Gastroesophageal sphincter (tissue), 4 donors: ENCODE data around the gene PMM1. TPM values are rescaled to one million over a fixed set of nuclear protein-coding genes. Genes with fewer than 3 reads are reported as not detected.

Experiments
- ATAC-seq: fragments of 150-250 bp; one replicate; pipeline ENCODE4 v1.9.1; 2016; ENCODE audit warnings: mild to moderate bottlenecking, moderate library complexity
- H3K27ac ChIP-seq, 4 donors: fragments of 200-600 bp; sonication (generic) in 3 of 4; 1 replicate in 3 of 4; 2 replicates in 1 of 4; pipeline ENCODE4 v1.5.1; 2016 to 2019
- H3K27me3 ChIP-seq: fragments of 200-600 bp; sonication (generic); one replicate; pipeline ENCODE4 v1.5.1; 2019
- H3K36me3 ChIP-seq, 2 donors: fragments of 200-600 bp; sonication (generic); one replicate each; pipeline ENCODE4 v1.5.1; 2019; ENCODE audit warnings: control low read depth in 1 of 2
- H3K4me1 ChIP-seq, 3 donors: fragments of 200-600 bp; sonication (generic); 1 replicate in 2 of 3; 2 replicates in 1 of 3; pipeline ENCODE4 v1.5.1; 2016 to 2019; ENCODE audit warnings: control low read depth in 2 of 3
- H3K4me3 ChIP-seq, 2 donors: fragments of 200-600 bp; sonication (generic); one replicate each; pipeline ENCODE4 v1.5.1; 2019; ENCODE audit warnings: mild to moderate bottlenecking in 1 of 2, moderate library complexity in 1 of 2
- H3K9me3 ChIP-seq, 3 donors: fragments of 200-600 bp; sonication (generic); one replicate each; pipeline ENCODE4 v1.5.1; 2017 to 2019; ENCODE audit warnings: control low read depth in 2 of 3
- EP300 ChIP-seq: sonication (generic); formaldehyde crosslinking; IDR thresholded peaks from one replicate; pipeline ENCODE4 v1.6.1; 2017; ENCODE audit warnings: antibody characterized with exemption, mild to moderate bottlenecking
- POLR2A ChIP-seq, 2 donors: fragments of 450-650 bp; IDR thresholded peaks; one replicate each; pipeline ENCODE4 v1.6.1; 2017; ENCODE audit warnings: antibody characterized with exemption in 2 of 2, mild to moderate bottlenecking in 2 of 2, moderate library complexity in 1 of 2
- POLR2AphosphoS5 ChIP-seq: sonication (generic); formaldehyde crosslinking; IDR thresholded peaks from one replicate; pipeline ENCODE4 v1.6.1; 2017; ENCODE audit warnings: antibody characterized with exemption
- WGBS, 2 donors: methylation state at CpG; one replicate each; pipeline ENCODE4 v1.1.5; 2018; ENCODE audit warnings: low coverage in 1 of 2; 5-methylcytosine and 5-hydroxymethylcytosine counted together
- total RNA-seq, 4 donors: library from RNA; depleted of rRNA; stranded (reverse); fragments of >200 nt; gene quantifications; one replicate each; pipeline ENCODE4 v1.1.0, GENCODE V29; 2016
- TF ChIP-seq, protein P1 (sequence below), 4 experiments: fragments of 200-600 bp in 2 of 4; fragments of 450-650 bp in 2 of 4; sonication (generic) in 1 of 4; IDR thresholded peaks; one replicate each; pipeline ENCODE4 v1.5.1; 2017 to 2019; ENCODE audit warnings: antibody characterized with exemption in 4 of 4, mild to moderate bottlenecking in 2 of 4, moderate library complexity in 2 of 4

PMM1 gene
- total RNA-seq, 4 donors from 2014 or later, result 32.7 to 42.5 (median 37.1) TPM

DNA sequence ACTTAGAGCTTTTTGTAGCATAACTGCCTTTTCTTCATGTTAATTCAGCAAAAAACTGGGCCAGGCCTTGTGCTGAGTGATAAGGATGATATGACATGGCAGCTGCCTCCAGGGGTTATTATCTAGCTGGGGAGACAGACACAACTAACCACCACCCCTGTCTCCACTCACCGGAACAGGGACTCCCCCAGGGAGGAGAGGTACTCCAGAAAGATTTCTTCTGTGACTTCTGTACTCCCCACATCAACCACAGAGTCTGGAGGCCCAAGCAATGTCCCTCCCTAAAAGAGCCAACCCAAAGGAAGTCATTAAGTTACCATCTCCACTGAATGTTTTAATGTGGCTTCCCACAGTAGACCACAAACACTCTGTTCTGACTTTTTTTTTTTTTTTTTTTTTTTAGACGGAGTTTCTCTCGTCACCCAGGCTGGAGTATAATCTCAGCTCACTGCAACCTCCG lies 14.3 kb upstream of the PMM1 start:
- H3K36me3 ChIP-seq, result peaks cover 0 to 93% of the 10 kb centered on the region in 2 donors
- H3K4me1 ChIP-seq, result no peaks in the 10 kb centered on the region
- WGBS, 2 donors, result 84 to 89% methylated on average over 2 to 3 of the region's 4 CpGs
- no peak overlapping the region for H3K27ac ChIP-seq
- TF ChIP-seq EP300, result no peak
- no peak for TF ChIP-seq POLR2A (IDR thresholded peaks at IDR 0.05)
- TF ChIP-seq, protein P1, sequence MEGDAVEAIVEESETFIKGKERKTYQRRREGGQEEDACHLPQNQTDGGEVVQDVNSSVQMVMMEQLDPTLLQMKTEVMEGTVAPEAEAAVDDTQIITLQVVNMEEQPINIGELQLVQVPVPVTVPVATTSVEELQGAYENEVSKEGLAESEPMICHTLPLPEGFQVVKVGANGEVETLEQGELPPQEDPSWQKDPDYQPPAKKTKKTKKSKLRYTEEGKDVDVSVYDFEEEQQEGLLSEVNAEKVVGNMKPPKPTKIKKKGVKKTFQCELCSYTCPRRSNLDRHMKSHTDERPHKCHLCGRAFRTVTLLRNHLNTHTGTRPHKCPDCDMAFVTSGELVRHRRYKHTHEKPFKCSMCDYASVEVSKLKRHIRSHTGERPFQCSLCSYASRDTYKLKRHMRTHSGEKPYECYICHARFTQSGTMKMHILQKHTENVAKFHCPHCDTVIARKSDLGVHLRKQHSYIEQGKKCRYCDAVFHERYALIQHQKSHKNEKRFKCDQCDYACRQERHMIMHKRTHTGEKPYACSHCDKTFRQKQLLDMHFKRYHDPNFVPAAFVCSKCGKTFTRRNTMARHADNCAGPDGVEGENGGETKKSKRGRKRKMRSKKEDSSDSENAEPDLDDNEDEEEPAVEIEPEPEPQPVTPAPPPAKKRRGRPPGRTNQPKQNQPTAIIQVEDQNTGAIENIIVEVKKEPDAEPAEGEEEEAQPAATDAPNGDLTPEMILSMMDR (IDR thresholded peaks at IDR 0.05), result no peak
- no peak for TF ChIP-seq POLR2AphosphoS5
- no peak for ATAC-seq
- H3K4me3 ChIP-seq, result no peak overlapping the region
- no peaks in the 10 kb centered on the region for H3K9me3 ChIP-seq
- H3K27me3 ChIP-seq, result no peaks in the 10 kb centered on the region

DNA sequence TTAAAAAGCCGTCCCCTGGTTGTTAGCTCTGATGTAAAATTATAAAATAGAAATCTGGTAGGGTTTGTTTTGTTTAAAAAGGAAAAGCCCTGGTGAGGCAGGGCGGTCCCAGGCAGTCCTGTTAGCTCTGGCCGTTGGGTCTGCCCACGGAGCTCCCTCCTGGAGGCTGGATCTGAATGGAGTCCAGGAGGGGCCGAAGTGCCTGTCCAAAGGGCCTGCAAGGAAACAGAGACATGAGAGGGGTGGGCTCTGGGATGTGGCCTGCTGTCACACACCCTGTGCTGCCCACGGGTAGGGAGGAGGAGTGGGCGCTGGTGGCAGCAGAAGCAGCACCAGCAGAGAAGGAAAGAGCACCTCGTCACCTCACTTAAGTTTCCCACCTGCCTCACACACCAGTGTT lies 11.3 kb upstream of the PMM1 start:
- TF ChIP-seq, protein P1 (IDR thresholded peaks at IDR 0.05), result no peak
- TF ChIP-seq POLR2AphosphoS5, result no peak
- TF ChIP-seq POLR2A (IDR thresholded peaks at IDR 0.05), result no peak
- TF ChIP-seq EP300, result no peak
- Histone ChIP-seq H3K27me3 (no peaks in the 10 kb centered on the region), H3K4me3 (no peak overlapping the region), H3K36me3 (peaks cover 0 to 69% of the 10 kb centered on the region in 2 donors), H3K27ac (no peak overlapping the region), H3K9me3 (no peaks in the 10 kb centered on the region), H3K4me1 (peaks cover 0 to 9% (median 0%) of the 10 kb centered on the region in 3 donors)
- ATAC-seq, result no peak
- WGBS, 2 donors, result 73% methylated on average over 6 of the region's 8 CpGs; no CpG with 5 or more reads in 1 of the 2 donors

DNA sequence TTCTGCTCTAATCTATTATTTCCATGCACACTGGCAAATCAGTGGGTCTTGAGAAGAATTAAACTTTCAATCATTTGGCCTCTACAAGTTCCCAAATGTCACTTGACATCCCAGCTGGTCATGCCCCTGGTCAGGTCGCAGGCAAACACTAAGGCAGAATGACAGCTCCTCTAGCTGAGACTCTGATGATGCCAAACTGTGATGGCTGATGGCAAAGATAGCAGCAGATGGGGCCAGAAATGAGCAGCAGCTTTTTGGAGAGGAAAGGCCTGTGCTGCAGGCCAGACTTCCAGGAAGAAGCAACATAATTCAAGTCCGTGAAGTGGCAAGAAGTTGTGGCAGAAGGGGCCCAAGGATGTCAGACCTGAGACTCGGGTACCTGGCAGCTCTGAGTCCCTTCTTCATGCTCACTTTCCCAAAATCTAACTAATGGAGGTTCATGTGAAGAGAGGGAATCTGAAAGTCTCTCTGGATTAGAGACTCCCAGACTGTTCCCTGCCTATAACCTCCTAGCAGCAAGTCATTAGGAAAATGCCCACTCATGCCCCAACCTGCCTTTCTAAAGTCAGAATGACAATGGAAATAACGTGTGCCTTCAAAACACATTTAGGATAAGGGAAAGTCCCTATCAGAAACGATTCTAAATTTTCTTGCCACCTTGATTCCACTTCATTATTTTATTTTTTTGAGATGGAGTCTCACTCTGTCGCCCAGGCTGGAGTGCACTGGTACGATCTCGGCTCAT lies 9.4 kb upstream of the PMM1 start:
- Histone ChIP-seq H3K27me3 (no peaks in the 10 kb centered on the region), H3K4me1 (peaks cover 0 to 9% (median 0%) of the 10 kb centered on the region in 3 donors), H3K4me3 (no peak overlapping the region), H3K36me3 (peaks cover 0 to 49% of the 10 kb centered on the region in 2 donors), H3K27ac (no peak overlapping the region), H3K9me3 (no peaks in the 10 kb centered on the region)
- WGBS, 2 donors, result 89 to 100% methylated on average over 3 to 7 of the region's 8 CpGs
- no peak for TF ChIP-seq POLR2AphosphoS5
- no peak for TF ChIP-seq POLR2A (IDR thresholded peaks at IDR 0.05)
- TF ChIP-seq EP300, result no peak
- TF ChIP-seq, protein P1 (IDR thresholded peaks at IDR 0.05), result no peak
- no peak for ATAC-seq

DNA sequence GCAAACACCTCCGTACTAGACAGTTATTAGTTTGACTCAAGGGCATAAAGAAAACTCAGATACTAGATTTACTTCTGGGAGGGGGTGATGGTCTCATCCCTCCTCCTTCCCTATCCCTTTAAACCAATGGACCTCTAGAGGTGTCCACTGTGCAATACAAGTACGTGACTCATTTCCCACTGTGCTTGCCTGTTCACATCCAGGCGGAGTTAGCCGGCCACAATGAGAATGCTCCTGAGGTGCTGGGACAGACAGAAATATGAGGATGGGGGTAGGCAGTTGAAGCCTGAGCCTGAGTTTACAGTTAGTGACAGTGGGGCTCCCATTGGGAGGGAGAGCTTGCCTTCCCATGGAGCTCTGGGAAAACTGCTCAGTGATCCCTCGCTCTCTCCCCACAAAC lies 8.4 kb upstream of the PMM1 start:
- Histone ChIP-seq H3K9me3 (no peaks in the 10 kb centered on the region), H3K4me3 (no peak overlapping the region), H3K4me1 (peaks cover 0 to 9% (median 0%) of the 10 kb centered on the region in 3 donors), H3K27ac (no peak overlapping the region), H3K36me3 (peaks cover 0 to 40% of the 10 kb centered on the region in 2 donors), H3K27me3 (no peaks in the 10 kb centered on the region)
- TF ChIP-seq POLR2A (IDR thresholded peaks at IDR 0.05), result no peak
- TF ChIP-seq, protein P1 (IDR thresholded peaks at IDR 0.05), result no peak
- TF ChIP-seq POLR2AphosphoS5, result no peak
- no peak for TF ChIP-seq EP300
- no peak for ATAC-seq
- 70 to 100% methylated on average over 1 to 4 of the region's 5 CpGs for WGBS, 2 donors

DNA sequence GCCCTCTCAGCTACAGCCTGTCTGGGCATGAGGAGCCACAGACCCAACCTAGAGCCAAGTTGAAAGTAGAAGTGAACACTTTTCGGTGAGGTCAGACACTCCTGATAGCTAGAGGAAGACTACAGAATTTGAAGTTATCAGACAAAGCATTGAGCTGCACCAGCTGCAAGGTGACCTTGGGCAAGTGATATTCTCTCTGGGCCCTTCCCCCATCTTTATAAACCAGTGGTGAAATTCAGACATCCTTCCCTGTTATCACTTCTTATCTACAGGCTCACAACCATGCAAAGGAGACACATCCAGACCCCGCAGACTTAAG lies 8.0 kb upstream of the PMM1 start:
- 71 to 100% methylated on average over 1 to 2 of the region's 2 CpGs for WGBS, 2 donors
- TF ChIP-seq POLR2AphosphoS5 (no peak), EP300 (no peak), POLR2A (IDR thresholded peaks at IDR 0.05) (no peak)
- TF ChIP-seq, protein P1 (IDR thresholded peaks at IDR 0.05), result no peak
- Histone ChIP-seq H3K27me3 (no peaks in the 10 kb centered on the region), H3K36me3 (peaks cover 0 to 35% of the 10 kb centered on the region in 2 donors), H3K27ac (peak overlapping the region in 1 of 4 donors; percentile 38), H3K4me1 (peaks cover 0 to 9% (median 0%) of the 10 kb centered on the region in 3 donors), H3K9me3 (no peaks in the 10 kb centered on the region), H3K4me3 (no peak overlapping the region)
- no peak for ATAC-seq
